ENCODE measurements around the gene KRTAP10-6.
"Not testable (repeated sequence)": the region's sequence is repeated elsewhere in the genome, so short reads cannot be mapped to it uniquely, and the experiment has no call there.

KRTAP10-6 gene

DNA sequence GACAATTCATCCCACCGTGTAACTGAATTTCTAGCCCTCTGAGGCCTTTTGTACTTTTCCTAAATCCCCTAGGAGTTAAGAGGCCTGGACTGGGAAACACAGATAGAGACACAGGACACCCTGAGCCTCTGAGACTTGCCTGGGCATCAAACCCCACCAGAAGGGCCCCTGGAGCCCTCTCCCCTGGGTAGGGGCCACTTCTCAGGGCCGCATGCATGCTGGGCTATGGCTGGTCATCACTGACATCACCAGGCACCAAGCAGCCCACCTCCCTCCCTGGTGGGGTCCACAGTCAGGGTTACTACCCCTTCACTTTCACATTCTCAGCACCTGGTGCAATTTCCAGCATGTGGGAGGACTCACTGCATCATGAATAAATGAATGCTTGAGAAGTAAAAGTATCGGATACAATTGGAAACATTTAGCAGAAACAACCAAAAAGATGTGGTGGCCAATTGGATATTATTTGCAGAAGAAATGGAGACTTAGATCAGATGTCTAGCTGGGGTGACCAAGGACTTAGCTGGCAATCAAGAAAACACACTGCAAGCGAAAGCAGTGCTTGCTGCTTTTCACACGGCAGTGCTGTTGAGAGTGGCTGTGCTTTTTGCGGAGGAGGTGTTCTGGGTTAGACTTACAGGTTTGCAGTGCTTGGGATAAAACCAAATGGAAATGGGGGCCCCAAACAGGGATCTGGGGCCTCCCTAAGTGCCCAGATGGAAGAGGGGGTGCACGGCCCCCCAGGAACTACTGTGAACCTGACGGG, 7.1 kb upstream of the KRTAP10-6 start:
- no peak for DNase-seq

DNA sequence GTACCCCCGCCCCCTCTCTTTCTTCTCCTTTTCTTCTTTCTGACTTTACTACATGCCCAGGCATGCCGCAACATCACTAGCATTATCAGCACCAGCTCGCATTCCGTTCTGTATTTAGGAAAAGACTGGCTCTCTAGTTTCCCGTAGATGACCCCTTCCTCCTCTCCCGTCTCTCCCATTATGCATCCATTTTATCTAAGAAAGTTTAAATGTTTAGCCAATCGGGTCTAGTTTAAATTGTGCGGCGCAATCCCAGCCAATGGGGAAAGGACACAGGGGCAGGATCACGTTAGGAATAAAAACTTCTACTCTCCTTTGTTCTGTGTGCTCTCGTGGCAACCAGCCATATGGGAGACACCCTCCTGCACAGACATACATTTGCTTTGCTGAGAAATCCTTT, 5.8 kb upstream of the KRTAP10-6 start:
- no peak for DNase-seq

GRCh38 chr21:44596068-44596725, 3.9 kb upstream of the KRTAP10-6 start:
- DNase-seq = no peak

DNA sequence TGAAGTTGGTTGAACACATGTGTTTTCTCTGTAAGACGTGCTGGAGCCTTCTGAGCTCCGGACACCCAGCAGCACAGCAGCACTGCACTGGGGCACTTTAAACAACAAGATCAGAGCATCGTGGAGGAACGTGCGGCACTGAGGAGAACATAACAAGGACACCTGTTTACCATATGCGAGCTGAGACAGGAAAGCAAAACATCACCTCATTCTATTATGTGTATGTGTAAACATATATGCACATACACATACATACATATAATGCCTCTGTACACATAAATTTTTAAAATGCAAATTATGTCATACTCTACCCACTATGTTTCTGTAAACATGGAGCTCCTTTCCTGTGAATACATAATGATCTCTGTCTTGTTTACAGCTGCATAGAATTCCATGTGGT, 3.2 kb upstream of the KRTAP10-6 start:
- no peak for DNase-seq

DNA sequence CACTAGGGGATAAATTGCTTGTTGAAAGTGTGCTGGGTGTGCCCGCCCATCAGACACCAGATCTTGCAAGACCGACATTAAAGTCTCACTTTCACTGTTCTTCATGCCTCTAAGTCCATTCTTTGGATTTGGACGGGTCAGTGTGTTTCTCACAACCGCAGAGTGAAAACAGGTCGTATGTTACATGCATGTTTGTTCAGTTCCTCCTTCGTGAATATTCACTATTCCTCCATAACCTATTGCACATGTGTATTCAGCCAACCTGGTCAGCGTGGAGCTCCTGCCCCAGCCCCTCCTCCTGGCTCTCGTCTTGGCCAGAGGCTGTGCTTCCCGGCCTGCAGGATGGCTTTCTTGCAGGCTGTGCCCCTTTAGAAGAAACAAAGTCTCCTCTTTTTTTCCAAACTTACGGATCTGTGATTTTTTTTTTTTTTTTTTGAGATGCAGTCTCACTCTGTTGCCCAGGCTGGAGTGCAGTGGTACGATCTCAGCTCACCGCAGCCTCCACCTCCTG, 2.2 kb upstream of the KRTAP10-6 start:
- DNase-seq = no peak

DNA sequence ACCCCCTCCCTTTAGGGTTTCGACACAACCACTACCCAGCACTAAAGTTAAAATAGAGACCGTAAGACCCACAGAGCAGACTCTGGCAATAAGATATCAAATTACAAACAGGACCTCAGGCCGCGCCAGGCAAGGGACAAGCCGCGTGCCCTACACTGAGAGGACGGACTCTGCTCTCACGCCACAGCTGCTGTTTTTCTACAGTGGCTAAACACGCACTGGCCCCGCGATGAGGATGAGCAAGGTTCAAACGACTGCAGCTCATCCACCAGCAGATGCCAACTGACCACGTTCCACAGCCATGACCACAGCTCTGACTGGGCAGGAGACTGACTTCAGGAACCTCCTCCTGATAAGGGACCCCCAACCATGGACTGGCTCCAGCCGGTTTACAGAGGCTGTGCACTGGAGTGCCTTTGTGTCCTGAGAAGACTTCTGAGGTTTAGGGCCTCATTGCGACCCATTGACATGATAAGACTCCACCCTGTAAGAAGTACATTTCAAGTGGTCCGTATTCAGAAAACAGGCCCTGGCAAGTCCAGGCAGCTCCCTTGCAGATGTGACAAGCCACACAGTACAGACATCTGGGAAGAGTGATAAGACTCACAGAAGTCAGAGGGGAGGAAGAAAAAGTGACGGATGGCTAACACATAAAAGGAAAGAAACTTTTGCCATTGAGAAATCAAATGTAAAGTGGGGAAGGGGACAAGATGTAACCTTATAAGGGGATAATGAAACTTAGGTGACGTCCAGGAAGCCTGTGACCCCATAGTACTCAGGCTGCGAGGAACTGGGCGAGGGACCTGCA, 1.5 kb upstream of the KRTAP10-6 start:
- no peak for DNase-seq

DNA sequence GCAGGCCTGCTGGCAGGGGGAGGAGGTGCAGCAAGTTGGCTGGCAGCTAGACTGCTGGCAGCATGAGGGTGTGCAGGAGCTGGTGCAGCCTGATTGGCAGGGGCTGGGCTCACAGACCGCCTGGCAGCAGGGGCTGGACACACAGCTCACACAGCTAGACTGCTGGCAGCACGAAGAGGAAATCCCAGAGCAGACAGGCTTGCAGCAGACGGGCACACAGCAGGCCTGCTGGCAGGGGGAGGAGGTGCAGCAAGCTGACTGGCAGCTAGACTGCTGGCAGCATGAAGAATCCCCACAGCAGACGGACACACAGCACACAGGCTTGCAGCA, 539 bp downstream of the KRTAP10-6 start:
- DNase-seq = not testable (repeated sequence)

DNA sequence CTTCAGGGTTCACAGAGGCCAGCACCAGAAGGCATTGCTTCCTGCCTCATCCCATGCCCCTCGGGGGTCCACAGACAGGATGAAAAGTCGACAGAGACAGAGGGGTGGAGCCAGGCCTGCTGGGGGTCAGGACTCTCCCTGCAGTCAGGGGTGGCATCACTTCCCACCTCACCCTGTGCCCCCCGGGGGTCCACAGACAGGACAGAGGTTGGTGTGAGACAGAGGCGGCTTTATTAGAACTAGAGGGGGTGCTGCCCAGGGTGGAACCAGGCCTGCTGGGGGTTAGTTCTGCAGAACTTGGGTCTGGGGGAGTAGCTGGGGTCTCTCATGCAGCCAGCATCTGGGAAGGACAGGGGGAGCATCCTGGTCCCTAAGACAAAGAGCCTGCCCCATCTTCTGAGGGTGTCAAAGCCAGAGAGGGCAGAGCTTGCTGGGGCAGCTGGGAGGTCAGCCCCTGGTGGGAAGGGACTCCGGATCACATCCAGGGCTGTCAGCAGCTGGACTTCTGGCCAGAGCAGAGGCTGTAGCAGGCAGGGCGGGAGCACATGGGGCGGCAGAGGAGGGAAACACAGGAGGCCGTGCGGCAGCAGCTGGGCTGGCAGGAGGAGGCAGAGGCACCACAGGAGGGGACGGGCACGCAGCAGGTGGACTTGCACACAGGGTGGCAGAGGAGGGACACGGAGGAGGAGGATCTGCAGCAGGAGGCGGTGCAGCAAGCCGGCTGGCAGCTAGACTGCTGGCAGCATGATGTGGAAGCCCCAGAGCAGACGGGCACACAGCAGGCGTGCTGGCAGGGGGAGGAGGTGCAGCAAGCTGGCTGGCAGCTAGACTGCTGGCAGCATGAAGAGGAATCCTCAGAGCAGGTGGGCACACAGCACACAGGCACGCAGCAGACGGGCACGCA, 1.2 kb downstream of the KRTAP10-6 start:
- not testable (repeated sequence) for DNase-seq

DNA sequence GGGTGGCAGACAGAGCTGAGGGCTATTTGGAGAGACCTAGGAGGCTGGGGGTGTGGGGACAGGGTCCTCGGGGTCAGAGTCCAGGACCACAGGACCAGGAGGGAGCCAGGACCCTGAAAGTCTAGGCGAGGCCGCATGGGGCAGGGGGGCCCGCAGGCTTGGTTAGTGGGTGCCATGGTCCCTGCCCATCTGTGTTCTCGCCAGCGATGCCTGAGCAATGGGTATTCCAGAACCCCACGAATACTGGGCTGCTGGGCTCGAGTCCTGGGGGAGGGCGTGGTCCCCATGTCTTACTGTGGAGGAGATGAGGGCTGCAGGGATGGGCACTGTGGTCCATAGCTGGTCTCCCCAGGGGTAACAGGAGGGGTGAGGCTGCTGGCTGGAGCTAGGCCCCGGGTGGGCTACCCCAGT, 2.0 kb downstream of the KRTAP10-6 start:
- no peak for DNase-seq

DNA sequence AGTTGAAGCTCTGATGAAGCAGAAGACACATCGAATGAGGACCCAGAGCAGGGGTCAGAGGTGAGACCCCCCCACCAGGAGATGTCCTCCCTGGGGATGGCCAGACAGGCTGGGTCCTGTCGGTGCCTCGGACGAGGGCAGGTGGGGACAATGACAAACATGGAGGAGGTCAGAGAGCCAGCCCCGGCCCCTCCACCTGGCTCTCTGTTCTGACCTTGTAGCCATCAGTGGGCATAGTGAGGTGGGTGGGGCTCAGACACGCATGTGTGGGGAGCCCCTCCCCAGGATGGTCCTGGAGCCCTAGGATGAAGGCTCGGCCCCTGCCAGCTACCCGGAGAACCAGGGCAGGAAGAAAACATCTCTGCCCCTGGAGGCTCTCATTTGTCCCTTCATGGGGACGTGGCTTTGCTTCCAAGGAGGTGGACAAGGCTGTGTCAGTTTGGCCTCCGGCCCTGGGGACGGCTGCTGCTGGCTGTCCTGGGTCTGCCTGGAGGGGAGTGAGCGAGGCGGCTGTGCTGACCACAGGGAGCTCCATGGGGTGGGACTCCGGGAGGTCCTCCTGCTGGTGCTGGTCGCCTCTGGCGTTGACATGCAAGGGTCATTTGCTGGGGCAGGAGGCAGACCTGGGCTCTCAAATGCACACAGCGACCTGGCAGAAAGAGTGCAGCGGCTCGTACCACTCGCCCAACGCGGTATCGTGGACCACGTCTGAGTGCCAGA, 2.6 kb downstream of the KRTAP10-6 start:
- DNase-seq = no peak

DNA sequence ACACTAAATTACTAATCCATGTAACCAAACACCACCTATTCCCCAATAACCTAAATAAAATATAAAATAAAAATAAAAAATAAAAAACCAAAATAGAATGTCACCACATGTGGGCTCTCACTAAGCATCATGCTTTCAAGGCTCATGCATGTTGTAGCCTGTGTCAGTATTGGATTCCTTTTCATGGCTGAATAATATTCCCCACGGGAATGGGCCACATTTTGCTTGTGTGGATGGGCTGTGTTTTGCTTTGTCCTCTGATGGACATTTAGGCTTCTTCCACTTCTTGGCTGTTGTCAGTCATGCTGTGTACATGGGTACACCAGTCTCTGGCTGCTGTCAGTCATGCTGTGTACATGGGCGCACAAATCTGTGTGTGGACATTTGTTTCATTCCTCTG, 3.2 kb downstream of the KRTAP10-6 start:
- DNase-seq = no peak

DNA sequence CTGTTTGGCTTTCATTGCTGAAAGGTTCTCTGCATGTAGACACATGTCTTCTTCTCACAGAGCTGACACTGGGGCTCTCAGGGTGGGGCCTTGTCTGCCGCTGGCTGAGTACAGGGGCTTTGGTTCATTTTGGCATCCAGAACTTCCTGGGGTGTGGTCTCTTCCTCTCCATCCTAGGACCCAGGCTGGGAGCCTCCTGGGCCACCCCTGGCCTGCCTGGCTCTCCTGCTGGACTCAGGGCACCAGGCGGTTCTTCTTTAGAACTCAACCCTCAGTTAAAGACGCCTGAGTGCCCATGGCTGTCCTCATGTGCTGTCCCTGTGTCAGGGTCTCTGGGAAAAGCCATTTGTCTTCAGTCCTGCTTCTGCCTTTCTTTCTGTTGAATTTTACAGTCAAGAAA, 6.4 kb downstream of the KRTAP10-6 start:
- DNase-seq = no peak

GRCh38 chr21:44583800-44584147, 8.5 kb downstream of the KRTAP10-6 start:
- DNase-seq = no peak

DNA sequence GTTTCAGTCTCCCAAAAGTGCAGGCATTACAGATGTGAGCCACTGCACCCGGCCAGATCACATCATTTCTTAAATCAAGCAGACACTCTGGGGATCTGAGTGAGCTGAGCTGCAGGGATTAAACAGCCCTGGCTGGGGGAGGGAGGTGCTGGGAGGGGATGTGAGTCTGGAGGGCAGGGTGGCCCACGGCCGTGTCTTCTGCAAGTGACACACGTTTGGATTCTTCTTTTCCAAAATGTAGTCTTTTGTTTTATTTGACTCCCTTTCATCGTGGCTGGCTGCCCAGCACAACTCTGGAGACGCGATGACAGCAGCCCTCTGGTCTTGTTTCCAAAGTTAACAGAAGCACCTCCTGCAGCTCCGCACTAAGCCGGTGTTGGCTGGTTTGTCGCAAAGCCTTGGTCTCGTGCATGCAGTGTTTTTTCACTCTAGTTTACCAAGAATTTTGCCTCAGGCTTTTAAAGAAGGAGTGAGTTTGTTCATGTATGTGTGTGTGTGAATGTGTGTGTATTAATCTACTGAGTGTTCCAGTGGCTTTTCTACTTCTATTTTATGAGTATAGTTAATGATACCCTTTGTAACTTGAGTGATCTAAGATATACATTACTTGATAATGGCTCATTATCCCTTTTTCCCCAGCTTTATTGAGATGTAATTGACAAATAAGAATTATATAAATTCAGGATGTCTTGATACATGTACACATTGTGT, 9.1 kb downstream of the KRTAP10-6 start:
- no peak for DNase-seq

DNA sequence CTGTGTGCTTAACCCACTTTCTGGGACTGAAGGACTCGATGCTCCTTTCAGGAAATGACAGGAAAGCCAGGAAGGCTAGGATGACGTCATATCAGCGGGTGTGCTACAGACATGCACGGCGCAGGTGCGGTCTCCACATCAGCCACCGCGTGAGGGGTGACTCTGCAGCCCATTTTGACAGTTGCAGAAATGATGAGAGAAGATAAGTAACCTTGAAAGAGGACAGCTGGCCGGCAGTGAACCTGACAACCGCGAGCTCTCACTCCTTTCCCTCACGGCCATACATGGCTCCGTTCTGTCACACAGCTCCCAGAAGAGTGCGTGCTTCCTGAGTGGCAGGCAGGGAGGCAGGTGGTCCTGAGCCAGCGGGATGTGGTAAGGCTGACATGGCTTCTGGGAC, 10.2 kb downstream of the KRTAP10-6 start:
- no peak for DNase-seq

- DNase-seq = no peak
Measured at GRCh38 chr21:44581158-44581557, 11.1 kb downstream of the KRTAP10-6 start.

DNA sequence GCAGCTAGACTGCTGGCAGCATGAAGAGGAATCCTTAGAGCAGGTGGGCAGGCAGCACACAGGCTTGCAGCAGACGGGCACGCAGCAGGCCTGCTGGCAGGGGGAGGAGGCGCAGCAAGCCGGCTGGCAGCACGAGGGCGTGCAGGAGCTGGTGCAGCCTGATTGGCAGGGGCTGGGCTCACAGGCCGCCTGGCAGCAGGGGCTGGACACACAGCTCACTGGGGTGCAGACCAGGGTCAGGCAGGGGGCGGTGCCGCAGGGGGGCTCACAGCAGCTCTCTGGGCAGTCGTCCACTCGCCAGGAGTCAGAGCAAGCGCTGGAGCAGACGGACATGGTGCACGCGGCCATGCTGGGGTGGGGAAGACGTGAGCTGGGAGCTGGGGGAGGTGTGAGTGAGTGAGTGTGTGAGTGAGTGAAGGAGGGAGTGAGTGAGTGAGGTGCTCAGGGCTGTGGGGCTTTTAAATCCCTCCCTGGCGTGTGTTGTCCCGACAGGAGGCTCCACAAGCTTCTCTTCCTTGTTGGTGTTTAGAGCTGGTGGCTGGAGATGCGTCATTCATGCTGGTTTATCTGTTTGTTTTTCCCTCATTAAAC, 12.0 kb downstream of the KRTAP10-6 start, which contains the start of gene KRTAP10-5:
Gene KRTAP10-5 (minus strand): TSS at position 374 of the 591 bp plus-strand sequence. CDS start 26 bp downstream, at position 348.
- DNase-seq = not testable (repeated sequence)

GRCh38 chr21:44579833-44580144, 12.5 kb downstream of the KRTAP10-6 start:
- no peak for DNase-seq

GRCh38 chr21:44579056-44579832, 13.1 kb downstream of the KRTAP10-6 start:
- DNase-seq = no peak

Data from CD4-positive, alpha-beta T cell treated with Interleukin-15 for 1 hour (primary cell).